NCI-H226 (cell line): ENCODE data around the gene KCNJ1.

Source experiments
- DNase-seq: peaks from one replicate; pipeline ENCODE4 v3.0.0-alpha.2; 2015

KCNJ1 gene

GRCh38 chr11:128881221-128881620 lies 14.1 kb upstream of the KCNJ1 start:
- no peak for DNase-seq

GRCh38 chr11:128879817-128880216 lies 12.7 kb upstream of the KCNJ1 start:
- DNase-seq, result no peak

GRCh38 chr11:128878455-128878854 lies 11.4 kb upstream of the KCNJ1 start:
- no peak for DNase-seq

- no peak for DNase-seq
These were observed 10.6 kb upstream of the KCNJ1 start for GRCh38 chr11:128877726-128878125.

GRCh38 chr11:128876133-128876650 lies 9.1 kb upstream of the KCNJ1 start:
- no peak for DNase-seq

- DNase-seq, result no peak
These were observed 7.3 kb upstream of the KCNJ1 start for GRCh38 chr11:128874427-128874826.

- DNase-seq, result no peak
These were observed 5.5 kb upstream of the KCNJ1 start for GRCh38 chr11:128872594-128872993.

- no peak for DNase-seq
These were observed 5.0 kb upstream of the KCNJ1 start for GRCh38 chr11:128872094-128872493.

- DNase-seq, result no peak
These were observed 4.1 kb upstream of the KCNJ1 start for GRCh38 chr11:128871168-128871610.

GRCh38 chr11:128868841-128869671 lies 2.0 kb upstream of the KCNJ1 start:
- no peak for DNase-seq

- no peak for DNase-seq
These were observed 1.6 kb downstream of the KCNJ1 start for GRCh38 chr11:128865490-128865889.

- DNase-seq, result no peak
These were observed 4.0 kb downstream of the KCNJ1 start for GRCh38 chr11:128862908-128863660.

- DNase-seq, result no peak
These were observed 4.7 kb downstream of the KCNJ1 start for GRCh38 chr11:128862406-128862805.

- no peak for DNase-seq
These were observed 6.3 kb downstream of the KCNJ1 start for GRCh38 chr11:128860571-128861361.

GRCh38 chr11:128859563-128860441 lies 7.3 kb downstream of the KCNJ1 start:
- peak; percentile 42 for DNase-seq

GRCh38 chr11:128857341-128857740 lies 9.8 kb downstream of the KCNJ1 start:
- no peak for DNase-seq

GRCh38 chr11:128856241-128856640 lies 10.9 kb downstream of the KCNJ1 start:
- DNase-seq, result no peak

GRCh38 chr11:128854841-128855240 lies 12.3 kb downstream of the KCNJ1 start:
- no peak for DNase-seq

GRCh38 chr11:128853559-128853958 lies 13.5 kb downstream of the KCNJ1 start:
- DNase-seq, result no peak

GRCh38 chr11:128852327-128853023 lies 14.6 kb downstream of the KCNJ1 start:
- DNase-seq, result no peak

- DNase-seq, result no peak
These were observed 18.2 kb downstream of the KCNJ1 start for GRCh38 chr11:128848815-128849455.
